ENCODE data around the gene SH2D4B.

Gene SH2D4B

GRCh38 chr10:80596391-80597257, 58.9 kb downstream of the SH2D4B start:
- no peak for DNase-seq

DNA sequence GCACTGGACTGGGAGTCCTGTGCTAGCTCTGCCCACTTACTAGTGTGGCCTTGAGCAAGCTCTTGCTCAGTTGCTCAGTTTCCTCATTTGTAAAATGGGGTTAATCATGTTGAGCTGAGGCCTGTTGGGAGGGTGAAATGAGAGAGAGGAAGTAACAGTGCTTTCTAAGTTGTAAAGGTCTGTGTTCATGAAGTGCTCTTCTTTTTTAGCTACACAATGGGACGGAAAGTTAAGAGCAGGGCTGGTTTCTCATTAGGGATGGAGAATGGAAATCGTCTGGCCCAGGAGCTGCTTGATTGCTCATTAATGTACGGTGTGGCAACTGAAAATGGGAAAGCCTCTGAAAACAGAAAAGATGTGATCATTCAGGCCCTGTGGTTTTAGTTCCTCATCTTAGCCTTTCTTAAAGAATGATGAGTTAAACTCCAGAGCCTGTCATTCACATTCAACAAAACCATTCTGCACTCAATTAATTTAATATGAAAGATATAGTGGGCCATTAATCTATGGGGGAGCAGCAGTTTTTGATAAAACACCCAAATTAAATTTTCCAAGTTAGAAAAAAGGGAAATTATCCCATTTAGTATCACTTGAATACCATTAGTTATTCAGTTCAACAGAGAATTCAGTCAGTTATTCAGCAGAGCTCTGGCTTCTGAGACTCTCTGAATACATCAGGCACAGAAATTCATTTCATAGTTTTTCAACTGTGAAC, 60.5 kb downstream of the SH2D4B start:
- DNase-seq = no peak

DNA sequence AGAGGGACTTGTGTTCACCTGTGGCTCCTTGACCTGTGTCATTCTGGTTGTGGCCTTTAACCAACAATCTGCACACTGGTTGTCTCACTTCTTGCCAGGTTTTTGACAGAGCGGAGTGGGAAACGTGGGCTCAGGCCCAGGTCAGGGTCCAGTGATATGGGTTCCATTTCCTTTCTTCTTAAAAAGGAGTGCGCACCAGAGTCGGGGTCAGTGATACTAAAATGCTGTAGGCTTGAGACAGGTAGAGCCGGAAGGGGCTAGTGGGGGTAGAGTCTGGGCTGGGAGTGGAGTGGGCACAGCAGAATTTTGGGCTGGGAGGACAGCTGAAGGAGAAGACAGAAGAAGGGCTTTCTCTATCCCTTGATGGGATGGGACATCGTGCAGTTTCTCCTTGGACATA, 61.2 kb downstream of the SH2D4B start:
- no peak for DNase-seq

DNA sequence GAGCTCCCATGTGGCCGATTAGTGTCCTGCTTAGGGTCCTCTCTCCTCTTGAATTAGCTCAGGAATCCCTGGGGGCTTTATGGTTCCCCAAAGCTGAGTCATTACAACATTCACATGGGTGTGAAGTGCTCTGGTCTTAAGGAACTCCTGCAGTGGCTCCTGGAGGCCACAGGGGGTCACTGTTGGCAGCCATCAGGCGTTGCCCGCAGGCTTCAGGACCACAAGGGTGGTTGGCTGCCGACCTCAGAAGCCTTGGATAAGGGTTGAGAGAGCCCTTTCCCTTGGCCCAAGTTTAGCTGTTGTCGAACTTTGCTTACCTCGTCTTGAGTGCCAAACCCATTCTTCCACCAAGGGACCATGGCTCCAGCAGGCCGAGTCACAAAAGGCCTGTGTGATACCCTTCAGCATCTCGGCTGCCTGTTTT, 61.7 kb downstream of the SH2D4B start:
- DNase-seq = peak; percentile 18

- no peak for DNase-seq
These were observed 62.6 kb downstream of the SH2D4B start for GRCh38 chr10:80600256-80600655.

DNA sequence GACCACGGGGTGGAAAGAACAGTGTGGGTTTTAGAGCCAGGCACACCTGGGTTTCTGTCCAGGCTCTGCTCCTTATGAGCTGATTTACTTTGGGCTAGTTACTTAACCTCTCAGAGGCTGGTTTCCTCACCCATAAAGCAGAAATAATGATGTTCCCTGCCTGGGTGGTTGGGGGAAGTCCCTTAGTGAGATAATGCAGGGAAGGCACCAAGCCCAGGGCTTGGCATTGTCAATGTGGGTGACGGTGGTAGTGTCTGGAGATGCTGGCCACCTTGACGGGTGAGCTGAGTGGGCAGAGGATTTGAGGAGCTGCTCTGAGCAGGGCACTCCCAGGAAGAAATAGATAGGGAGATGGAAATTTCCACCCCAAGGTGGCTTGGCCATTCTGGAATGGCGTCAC, 65.2 kb downstream of the SH2D4B start:
- no peak for DNase-seq

DNA sequence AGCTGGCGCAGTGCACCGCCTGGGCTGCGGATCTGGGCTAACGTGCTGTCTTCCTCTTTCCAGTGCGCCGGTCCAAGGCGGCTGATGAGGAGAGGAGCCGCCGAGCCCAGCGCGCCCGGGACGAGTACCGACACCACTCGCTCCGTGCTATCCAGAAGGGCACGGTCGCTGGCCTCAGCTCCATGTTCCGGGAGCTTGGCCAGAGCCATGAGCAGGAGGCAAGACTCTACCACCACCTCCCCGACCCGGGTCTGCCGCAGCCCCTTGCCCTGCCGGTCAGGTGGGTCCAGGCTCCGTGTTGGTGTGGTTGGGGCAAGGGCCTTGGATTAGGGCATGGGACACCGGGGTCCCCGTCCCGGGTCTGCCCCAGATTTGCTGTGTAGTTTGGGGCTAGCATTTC, 65.8 kb downstream of the SH2D4B start:
- DNase-seq = no peak

- DNase-seq = no peak
These were observed 71.0 kb downstream of the SH2D4B start for GRCh38 chr10:80608706-80609105.

DNA sequence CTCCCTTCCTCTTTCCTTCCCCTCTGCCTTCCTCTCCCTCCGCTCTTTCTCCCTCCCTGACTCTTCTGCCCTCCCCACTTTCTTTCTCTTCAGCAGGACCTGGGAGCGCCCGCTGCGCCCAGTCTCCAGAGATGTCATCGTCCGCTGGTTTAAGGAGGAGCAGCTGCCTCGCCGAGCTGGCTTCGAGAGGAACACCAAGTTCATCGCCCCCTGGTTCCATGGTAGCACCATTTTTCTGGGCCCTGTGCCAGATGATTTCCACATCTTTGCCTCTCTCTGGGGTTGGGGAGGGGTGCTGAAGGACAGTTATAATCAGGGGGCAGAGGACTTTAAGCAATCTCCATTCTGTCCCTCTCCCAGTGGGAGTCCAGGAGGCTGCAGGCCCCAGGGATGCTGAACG, 71.6 kb downstream of the SH2D4B start:
- no peak for DNase-seq

DNA sequence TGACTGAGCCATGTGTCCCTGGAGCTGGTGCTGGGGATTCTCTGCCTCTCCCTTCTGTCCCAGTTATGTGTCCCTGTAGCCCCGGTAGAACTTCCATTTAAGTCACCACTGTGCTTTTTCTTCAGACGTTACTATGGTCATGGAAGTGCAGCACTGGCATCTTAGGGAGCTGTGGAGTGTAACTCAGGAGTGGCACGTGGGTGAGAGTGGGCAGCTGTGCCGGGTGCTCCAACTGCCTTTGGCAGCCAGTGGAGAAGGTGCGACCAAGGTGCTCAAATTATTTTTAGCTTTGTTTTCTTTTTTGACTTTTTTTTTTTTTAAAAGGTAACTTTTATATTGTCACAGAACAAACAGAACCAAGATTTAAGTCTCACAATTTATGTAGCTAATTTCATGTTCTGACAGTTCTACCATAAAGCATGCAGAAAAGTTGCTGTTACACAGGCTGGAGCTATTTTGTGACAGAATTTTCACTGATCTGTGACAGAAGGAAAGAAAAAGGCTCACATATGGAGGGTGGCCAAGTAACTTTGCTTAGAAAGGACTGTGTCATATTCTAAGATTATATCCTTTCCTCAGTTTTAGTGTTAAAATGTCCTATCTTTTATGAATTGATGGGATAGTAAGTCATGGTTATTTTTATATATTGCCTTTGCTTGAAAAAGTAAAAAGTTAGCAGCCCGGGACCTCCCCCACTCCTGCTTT, 73.9 kb downstream of the SH2D4B start:
- DNase-seq = no peak

DNA sequence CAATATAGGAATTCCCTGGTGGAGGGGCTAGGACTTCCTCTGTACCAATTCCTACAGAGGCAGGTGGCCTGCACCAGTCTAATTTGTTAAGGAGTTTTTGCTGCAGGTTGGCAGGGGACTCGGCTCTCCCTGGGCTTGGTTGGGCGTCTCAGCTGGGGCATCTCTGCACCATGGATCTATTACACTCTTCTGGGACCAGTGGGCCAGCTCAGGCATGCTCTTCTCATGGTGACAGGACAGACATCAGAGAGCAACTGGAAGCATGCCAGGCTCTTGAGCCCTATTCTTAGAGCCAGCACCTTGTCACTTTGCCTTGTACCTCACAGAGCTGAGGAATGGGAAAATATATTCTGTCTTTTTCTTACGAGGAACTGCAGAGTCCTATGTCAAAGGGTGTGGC, 74.6 kb downstream of the SH2D4B start:
- DNase-seq = no peak

GRCh38 chr10:80613466-80614170, 75.9 kb downstream of the SH2D4B start:
- DNase-seq = no peak

GRCh38 chr10:80614576-80615416, 77.1 kb downstream of the SH2D4B start:
- no peak for DNase-seq

DNA sequence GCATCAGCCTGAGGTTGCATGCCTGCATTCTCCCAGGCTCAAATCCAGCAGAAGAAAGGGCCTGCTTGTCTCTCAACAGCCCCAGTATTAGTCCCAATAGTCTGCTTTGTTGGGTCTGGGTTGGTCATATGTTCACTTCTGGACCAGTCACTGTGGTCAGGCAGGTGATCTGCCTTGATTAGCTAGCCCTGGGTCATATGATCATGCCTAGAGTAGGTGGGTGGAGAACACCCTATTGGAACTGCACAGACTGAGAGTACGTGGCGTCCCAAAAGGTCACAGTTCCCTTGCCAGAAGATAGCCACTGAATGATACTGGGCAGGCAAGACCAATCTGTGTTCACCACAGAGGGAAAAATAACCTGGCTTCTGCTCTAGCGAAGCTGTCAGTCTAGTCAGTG, 80.1 kb downstream of the SH2D4B start:
- DNase-seq = no peak

- DNase-seq = no peak
These were observed 81.3 kb downstream of the SH2D4B start for GRCh38 chr10:80619036-80619435.

GRCh38 chr10:80622153-80622552, 84.5 kb downstream of the SH2D4B start:
- no peak for DNase-seq

- no peak for DNase-seq
These were observed 92.6 kb downstream of the SH2D4B start for GRCh38 chr10:80630324-80630723.

DNA sequence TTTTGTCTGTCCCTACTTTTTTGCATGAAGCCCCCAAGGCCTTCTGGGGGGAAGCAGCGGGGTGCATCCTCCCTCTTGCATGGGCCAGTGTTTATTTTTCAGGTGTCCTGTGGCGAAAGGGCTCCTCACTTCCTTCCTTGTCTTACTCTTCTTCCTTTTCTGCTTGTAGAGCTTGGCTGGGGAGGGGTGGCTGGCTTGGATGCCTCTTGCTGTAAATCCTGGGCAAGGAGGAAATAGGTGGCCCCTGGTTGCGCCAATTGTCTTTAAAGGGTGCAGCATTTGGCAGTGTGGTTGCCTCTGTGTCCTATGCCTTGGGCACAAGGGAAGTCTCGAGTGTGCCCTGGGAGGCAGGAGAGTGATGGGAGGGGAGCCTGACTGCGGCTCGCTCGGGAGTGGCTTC, 95.0 kb downstream of the SH2D4B start:
- DNase-seq = no peak

GRCh38 chr10:80633383-80633860, 95.7 kb downstream of the SH2D4B start:
- DNase-seq = no peak

GRCh38 chr10:80633910-80634309, 96.2 kb downstream of the SH2D4B start:
- DNase-seq = no peak

- no peak for DNase-seq
These were observed 105.0 kb downstream of the SH2D4B start for GRCh38 chr10:80642661-80643060.

- no peak for DNase-seq
These were observed 108.7 kb downstream of the SH2D4B start for GRCh38 chr10:80646366-80646765.

Data from NCI-H1092 (cell line).